Suprapubic skin (tissue), 3 donors: Measurements from ENCODE around the gene AFAP1L2.

Source experiments
- POLR2AphosphoS5 ChIP-seq, 3 donors: sonication (generic); formaldehyde crosslinking; IDR thresholded peaks; one replicate each; pipeline ENCODE4 v1.6.1; 2017; ENCODE audit warnings: antibody characterized with exemption in 3 of 3
- TF ChIP-seq, protein P1 (sequence below), 2 donors: fragments of 200-600 bp in 1 of 2; fragments of 450-650 bp in 1 of 2; sonication (generic) in 1 of 2; IDR thresholded peaks; one replicate each; pipeline ENCODE4 v1.5.1; 2016 to 2019; ENCODE audit warnings: antibody characterized with exemption in 2 of 2, mild to moderate bottlenecking in 1 of 2, moderate library complexity in 1 of 2

GRCh38 chr10:114408968-114409444, 4.7 kb upstream of the AFAP1L2 start:
- TF ChIP-seq, protein P1, sequence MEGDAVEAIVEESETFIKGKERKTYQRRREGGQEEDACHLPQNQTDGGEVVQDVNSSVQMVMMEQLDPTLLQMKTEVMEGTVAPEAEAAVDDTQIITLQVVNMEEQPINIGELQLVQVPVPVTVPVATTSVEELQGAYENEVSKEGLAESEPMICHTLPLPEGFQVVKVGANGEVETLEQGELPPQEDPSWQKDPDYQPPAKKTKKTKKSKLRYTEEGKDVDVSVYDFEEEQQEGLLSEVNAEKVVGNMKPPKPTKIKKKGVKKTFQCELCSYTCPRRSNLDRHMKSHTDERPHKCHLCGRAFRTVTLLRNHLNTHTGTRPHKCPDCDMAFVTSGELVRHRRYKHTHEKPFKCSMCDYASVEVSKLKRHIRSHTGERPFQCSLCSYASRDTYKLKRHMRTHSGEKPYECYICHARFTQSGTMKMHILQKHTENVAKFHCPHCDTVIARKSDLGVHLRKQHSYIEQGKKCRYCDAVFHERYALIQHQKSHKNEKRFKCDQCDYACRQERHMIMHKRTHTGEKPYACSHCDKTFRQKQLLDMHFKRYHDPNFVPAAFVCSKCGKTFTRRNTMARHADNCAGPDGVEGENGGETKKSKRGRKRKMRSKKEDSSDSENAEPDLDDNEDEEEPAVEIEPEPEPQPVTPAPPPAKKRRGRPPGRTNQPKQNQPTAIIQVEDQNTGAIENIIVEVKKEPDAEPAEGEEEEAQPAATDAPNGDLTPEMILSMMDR (IDR thresholded peaks at IDR 0.05): no peak
- no peak for TF ChIP-seq POLR2AphosphoS5 (IDR thresholded peaks at IDR 0.05)
